Astrocyte of the spinal cord (primary cell): ENCODE measurements around the gene KIR3DL2.

Experiments used
- DNase-seq: peaks from one replicate; pipeline ENCODE4 v3.0.0; 2011; ENCODE audit warnings: low read depth, low spot score
- H3K4me3 ChIP-seq: 2 replicates; pipeline ENCODE4 v1.5.1; 2011; ENCODE audit warnings: low read depth, mild to moderate bottlenecking, low read length, moderate library complexity
- CTCF ChIP-seq: IDR thresholded peaks from 2 replicates; pipeline ENCODE4 v1.5.1; 2012; ENCODE audit warnings: low read depth, mild to moderate bottlenecking, low read length, inconsistent platforms
- in situ Hi-C: cut with HindIII; loops from 2 replicates; pipeline ENCODE4 v1.10.0; 2017; ENCODE audit warnings: low sequenced_read_pairs

Gene KIR3DL2

GRCh38 chr19:54871696-54872095 lies 21.5 kb downstream of the KIR3DL2 start:
- in situ Hi-C loops: no loop called here
- DNase-seq: no peak
- no peak overlapping the region for H3K4me3 ChIP-seq
- no peak for TF ChIP-seq CTCF

GRCh38 chr19:54873990-54874389 lies 23.7 kb downstream of the KIR3DL2 start, which contains the start of gene FCAR:
FCAR (plus strand) TSS chr19:54874235; CDS start chr19:54874290, 55 bp downstream.
- in situ Hi-C loops: no loop called here
- TF ChIP-seq CTCF: no peak
- H3K4me3 ChIP-seq: no peak within 1 kb of the TSS
- no peak for DNase-seq

- TF ChIP-seq CTCF: no peak
- in situ Hi-C loops: no loop called here
- DNase-seq: no peak
- no peak overlapping the region for H3K4me3 ChIP-seq
These were observed 25.3 kb downstream of the KIR3DL2 start for GRCh38 chr19:54875506-54875905.

GRCh38 chr19:54877471-54877870 lies 27.2 kb downstream of the KIR3DL2 start:
- no peak for TF ChIP-seq CTCF
- no peak for DNase-seq
- in situ Hi-C loops: no loop called here
- H3K4me3 ChIP-seq: no peak overlapping the region

- in situ Hi-C loops: no loop called here
- DNase-seq: no peak
- no peak overlapping the region for H3K4me3 ChIP-seq
- no peak for TF ChIP-seq CTCF
These were observed 31.6 kb downstream of the KIR3DL2 start for GRCh38 chr19:54881884-54882283.

GRCh38 chr19:54882758-54883157 lies 32.5 kb downstream of the KIR3DL2 start:
- no peak overlapping the region for H3K4me3 ChIP-seq
- DNase-seq: no peak
- in situ Hi-C loops: no loop called here
- no peak for TF ChIP-seq CTCF

GRCh38 chr19:54883228-54883627 lies 33.0 kb downstream of the KIR3DL2 start:
- no peak for TF ChIP-seq CTCF
- DNase-seq: no peak
- no peak overlapping the region for H3K4me3 ChIP-seq
- in situ Hi-C loops: no loop called here
